Right hindlimb (tissue), 1 donor: ENCODE data around the gene CNNM3.
A peak's percentile ranks its signal among the peaks of the same experiment; 100 is the strongest.

Source experiments
- DNase-seq: peaks from one replicate; pipeline ENCODE4 v3.0.0-alpha.2; 2018

The CNNM3 gene

GRCh38 chr2:96866986-96867755, 51.1 kb downstream of the CNNM3 start:
- DNase-seq = peak; percentile 19

DNA sequence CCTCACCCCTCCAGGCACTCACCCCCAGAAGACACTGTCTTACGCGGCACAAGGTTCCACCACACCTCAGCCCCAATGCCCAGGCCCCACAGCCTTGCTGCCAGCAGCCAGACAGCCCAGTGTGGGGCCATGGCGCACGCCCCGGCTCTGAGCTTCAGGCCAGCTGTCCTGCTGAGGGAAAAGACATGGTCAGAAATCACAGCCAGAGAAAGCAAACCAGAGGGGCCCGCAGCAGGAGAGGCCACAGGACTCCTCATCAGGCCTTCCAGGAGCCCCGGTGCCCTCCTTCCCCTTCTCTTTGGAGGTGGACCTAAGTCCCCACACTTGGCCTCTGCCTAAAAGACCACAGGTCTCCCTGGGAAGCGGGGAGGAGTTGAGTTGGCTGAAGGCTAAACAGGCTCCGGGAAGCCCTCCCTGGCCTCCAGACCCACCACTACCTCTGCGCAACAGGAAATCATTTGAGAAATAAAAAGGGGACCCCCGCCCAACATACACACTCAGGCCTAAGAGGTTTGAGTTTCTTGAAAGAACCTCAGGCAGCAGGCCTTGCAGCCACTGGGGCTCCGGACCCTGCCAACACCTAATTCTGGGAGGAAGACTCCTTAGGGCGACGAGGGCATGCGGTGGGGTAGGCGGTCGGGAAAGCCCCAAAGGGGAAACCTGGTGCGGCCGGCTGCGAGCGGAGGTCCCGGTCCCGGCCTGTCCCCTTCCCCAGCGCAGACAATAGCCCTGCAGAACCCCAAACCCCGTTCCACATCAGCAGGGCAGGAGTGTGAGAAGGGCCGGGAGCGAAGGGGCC, 51.9 kb downstream of the CNNM3 start:
- DNase-seq = peak; percentile 57

DNA sequence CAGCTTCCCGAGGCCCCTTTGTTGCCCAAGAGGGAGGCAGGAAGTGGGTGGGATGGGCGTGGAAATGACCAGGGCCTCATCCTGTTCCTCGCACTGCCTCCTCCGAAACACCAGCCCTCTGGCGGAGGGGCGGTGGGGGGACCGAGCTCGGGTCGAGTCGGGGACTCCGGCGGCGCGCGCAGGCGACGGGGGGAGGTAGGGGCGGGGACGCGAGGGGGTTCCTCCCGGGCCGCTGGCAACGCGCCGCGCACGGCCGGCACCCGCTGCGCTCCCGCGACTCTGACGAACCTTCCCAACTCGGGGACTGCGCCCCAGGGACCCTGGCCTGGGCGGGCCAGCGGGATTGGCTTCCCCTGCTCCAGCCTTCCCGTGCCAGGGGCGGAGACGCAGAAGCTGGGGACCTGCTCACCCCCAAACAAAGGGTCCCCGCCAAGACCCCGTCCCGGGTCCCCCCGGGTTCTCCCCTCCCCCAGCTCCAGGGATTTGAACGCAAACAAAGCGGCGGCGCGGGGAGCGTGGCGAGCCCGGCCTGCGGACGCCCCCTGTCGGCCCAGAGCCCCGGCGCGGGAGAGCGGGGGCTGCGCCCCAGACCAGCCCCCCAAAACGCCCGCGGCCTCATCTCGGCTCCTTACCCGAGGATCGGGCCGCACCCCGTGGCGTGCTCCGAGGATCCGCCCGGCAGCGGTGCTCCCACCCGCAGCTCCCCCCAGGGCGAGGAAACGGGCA, 52.6 kb downstream of the CNNM3 start:
- DNase-seq = peak; percentile 95

DNA sequence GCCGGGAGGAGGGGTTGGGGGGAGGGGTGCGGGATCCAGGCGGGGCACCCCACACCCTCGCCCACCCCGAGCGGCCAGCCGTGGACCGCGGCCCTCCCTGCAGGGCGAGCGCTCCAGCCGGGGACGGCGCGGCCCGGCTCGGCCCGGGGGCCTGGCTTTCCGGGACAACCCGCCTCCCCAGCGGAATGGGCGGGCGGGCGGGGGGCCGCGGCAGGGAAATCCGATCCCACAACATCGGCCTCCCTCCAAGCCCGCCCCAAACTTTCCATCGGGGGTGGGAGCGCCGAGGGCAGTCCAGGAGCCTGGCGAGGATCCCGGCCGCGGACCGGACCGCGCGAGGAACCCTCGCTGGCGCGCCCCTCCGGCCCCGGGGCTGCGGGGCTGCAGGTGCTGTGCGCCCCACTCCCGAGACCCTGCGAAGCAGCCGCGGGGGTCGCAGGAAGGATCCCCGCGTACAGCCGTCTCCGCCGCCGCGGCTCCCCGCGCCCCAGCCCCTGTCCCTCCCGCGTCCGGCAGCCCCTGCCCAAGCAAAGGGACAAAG, 53.3 kb downstream of the CNNM3 start:
- DNase-seq = peak; percentile 95

DNA sequence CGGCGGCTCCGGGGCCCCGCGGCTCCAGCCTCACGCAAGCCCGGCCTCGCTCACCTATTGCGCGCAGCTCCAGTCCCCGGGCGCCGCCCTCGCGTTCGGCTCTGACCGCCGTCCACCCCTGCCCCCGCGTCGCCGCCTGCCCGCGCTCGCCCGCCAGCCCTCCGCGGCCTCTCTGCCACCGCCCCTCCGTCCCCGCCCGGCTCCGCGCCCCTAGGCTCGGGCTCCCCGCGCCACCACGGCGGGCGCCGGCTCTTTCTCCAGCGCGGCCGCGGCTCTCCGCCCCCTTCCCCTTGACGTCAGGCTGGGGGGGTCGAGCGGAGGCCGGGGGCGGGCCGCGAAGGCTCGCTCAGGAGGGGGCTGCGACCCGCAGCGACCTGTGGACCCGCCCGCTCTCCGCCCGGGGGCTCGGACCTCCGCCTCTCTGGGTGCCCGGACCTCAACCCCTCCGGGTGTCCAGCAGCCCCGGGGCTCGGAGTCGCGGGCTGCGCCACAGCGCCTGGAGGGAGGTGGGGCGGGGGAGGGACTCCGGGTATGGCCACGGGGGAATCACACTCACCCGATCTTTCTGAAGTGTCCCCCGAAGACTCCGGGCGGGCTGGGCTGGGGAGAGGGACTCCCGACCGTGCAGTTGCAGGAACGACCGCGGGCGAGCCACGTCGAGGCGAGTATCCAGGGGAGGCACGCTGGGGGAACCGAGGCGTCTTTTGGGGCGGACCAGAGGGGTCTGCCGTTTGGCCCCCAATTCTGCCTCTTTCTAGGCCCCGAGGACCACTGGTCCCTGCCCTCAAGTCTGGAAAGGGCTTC, 54.0 kb downstream of the CNNM3 start, which contains the start of gene SEMA4C:
SEMA4C (minus strand) TSS at position 259 of the 804 bp plus-strand sequence. CDS start 2,194 bp downstream, outside the sequence.
- peak; percentile 79 for DNase-seq

DNA sequence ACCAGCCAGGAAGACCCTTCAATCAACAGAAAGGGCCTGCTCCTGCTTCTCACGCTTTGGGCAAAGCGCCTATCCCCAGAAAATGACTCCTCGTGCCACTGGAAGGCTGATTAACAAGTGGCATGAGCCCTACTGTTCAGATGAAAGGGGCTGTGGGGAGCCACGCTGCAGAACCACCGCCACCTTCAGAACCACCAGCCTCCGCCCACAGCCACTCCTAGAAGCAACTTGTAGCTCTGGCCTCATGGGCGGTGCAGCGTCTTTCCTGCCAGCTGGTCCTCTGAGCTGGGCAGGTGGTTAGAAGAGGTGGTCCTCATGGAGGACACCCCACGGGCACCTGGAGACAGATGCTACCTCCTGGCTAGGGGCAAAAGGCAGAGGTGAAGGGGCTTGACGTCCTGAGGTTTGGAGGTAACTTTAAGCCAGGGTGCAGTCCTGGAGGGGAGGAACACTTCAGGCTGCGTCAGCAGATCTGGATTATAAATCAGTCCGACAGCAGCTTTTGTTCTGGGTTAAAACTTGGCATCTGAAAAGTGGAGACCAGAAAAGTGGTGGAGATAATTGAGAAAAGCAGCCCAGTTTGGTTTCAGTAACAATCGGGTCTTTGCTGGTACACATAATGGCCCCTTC, 54.7 kb downstream of the CNNM3 start:
- DNase-seq = peak; percentile 57

DNA sequence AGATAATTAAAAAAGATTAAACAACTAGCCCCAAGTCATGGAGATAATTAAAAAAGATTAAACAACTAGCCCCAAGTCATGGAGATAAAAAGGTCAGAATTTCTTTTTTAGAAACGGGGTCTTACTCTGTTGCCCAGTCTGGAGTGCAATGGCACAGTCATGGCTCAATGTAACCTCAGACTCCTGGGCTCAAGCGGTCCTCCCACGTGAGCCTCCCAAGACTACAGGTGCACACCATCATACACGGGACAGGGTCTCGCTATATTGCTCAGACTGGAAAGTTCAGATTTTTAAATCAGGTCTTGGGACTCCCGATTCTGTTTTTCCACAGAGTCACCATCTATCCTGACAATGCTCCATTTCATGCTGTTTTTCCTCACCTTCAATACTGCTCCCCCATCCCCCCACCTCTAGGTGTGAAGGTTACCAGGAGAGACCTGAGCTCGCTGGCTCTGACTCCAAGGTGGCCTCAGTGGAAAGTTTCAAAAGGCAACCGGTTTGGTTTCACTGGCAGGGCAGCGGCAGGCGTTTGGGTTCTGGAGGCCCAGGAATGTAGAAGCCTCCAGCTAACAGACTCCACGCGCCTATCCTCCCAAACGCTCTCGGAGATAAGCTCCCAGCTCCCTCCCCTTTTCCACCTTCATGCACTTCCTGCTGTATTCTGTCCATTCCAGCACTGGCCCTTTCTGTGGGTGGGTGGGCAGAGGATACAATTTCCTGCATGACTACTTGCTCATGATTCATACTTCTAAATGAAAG, 56.7 kb downstream of the CNNM3 start:
- peak; percentile 17 for DNase-seq

- peak; percentile 36 for DNase-seq
Observed at GRCh38 chr2:96873651-96874096, 57.6 kb downstream of the CNNM3 start.

- DNase-seq = peak; percentile 35
Observed at GRCh38 chr2:96874198-96874831, 58.2 kb downstream of the CNNM3 start.

DNA sequence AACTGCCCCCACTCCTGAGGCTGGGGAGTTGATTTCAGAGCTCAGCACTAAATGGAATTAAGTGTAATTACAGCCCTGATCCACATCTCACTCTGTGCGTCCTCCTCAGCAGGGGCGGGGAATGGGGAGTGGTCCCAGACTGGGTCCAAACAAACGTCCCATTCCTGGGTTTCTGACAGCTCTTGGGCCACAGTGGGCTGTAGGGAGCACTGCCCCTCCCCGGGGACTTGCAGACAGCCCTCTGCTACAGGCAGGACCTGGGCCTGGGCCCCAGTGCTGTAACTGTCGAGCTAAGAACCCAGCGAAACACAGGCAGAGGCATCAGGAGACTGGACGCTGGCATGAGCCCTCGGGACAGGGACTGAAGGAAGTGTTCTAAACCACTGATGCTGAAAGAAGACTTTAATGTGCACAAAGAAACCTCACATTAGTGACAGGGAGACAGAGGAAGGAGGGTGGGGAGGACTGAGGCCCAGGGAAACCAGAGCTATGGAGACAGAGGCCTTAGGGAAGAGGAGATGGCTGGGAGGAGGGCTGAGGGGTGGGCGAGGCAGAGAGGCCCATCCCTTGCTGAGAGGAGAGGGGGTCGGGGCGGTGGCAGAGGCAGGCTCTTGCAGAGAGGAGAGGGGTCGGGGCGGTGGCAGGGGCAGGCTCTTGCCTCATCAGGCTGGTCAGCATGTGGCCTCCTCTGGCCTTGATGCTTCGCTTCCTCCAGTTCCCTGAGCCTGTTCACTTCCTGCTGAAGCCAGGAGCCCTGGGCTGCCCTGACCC, 59.6 kb downstream of the CNNM3 start:
- DNase-seq = peak; percentile 49

- DNase-seq = peak; percentile 16
Observed at GRCh38 chr2:96876269-96877041, 60.4 kb downstream of the CNNM3 start.

DNA sequence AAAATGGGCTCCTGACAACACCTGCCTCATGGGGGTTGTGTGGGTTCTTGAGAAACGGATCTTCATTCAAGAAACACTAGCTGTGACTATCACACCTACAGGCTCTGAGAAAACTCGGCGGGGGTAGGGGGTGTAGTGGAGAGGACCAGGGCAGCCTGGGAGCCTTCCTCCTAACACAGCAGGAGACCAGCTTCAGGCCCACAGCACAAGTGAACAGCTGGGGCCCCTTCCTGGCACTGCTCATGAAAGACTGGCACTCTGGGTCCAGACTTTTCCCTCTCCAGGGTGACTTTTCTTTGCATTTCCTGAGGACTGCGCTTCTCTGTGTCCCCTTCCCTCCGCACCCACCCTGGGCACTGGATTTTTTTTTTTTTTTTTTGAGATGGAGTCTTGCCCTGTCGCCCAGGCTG, 61.0 kb downstream of the CNNM3 start:
- DNase-seq = peak; percentile 21

DNA sequence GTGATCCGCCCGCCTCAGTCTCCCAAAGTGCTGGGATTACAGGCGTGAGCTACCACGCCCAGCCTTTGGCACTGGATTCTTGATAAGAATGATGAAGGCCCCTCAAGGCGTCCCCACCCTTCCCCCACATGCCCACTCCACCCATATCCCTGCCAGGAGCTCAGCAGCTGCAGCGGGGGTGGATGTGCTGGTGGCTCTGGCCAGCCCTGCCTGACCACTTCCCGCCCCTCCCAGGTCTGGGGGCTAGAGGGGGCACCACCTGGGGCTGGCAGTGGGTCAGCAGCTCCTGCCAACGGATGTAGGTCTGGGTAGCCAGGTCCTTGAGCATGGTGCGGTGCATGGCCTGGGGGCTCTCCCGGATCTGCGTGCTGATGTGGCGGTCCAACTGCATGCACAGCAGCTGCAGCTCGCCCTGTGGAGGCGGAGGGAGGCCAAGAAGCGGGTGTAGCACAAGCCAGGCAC, 61.6 kb downstream of the CNNM3 start:
- no peak for DNase-seq

DNA sequence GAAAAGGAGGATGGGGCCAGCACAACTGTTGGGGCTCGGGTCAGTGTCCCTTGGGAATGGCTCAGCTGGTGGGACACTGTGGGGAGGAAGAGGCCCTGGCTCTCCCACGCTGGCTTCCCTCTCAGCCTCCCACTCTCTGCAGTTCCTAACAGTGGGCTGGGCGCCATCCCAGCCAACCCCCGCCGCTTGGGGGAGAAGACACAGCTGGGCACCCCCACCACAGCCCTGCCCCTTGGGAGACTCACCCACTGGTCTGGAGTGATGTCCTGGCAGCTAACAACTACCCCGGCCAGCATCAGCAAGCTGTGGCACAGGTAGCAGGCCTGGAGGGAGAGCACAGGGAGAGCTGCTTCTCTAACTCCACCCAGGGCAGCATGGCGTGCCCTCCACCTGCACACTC, 62.1 kb downstream of the CNNM3 start:
- DNase-seq = no peak

DNA sequence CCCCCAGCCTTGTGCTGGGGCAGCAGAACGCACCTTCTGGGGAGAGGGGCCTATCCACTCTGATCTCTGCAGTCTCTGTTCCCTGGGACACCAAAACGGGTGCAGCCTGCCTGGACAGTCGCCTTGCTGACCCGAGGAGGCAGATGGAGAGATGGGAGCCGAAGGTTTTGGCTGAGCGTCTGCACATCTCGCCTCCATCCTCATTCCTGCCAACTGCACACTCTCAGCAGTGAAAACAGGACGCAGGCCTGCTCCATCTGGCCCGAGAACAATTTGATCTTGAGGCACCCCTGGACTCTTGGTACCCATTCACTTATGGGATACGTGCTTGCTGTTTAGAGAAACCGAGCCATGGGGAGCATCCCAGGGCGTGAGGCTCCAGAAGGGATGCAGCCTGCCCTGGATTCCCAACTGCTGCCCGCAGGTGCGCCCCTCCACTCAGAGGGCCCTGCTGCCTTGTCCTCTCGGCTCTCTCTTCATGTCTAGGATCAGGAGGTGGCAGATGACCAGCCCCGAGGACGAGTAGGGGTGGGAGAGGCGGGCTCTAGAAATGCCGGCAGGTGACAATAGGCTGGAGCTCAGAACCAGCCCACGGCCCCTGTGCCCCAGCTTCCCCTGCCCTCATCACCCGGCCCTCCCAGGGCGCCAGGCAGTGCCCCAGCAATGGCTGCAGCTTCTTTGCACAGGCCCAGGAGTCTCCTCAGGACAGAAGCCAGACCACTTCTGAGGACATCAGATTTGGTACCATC, 62.9 kb downstream of the CNNM3 start:
- DNase-seq = no peak

GRCh38 chr2:96879545-96880040, 63.5 kb downstream of the CNNM3 start:
- DNase-seq = no peak

GRCh38 chr2:96880891-96881273, 64.8 kb downstream of the CNNM3 start:
- no peak for DNase-seq
